IPS-11a (cell line): ENCODE data around the gene GPR4.

Experiments used
- H3K4me3 ChIP-seq: one replicate; pipeline ENCODE4 v1.5.1; 2013; ENCODE audit warnings: low read depth, low read length, control low read depth

GPR4 gene

DNA sequence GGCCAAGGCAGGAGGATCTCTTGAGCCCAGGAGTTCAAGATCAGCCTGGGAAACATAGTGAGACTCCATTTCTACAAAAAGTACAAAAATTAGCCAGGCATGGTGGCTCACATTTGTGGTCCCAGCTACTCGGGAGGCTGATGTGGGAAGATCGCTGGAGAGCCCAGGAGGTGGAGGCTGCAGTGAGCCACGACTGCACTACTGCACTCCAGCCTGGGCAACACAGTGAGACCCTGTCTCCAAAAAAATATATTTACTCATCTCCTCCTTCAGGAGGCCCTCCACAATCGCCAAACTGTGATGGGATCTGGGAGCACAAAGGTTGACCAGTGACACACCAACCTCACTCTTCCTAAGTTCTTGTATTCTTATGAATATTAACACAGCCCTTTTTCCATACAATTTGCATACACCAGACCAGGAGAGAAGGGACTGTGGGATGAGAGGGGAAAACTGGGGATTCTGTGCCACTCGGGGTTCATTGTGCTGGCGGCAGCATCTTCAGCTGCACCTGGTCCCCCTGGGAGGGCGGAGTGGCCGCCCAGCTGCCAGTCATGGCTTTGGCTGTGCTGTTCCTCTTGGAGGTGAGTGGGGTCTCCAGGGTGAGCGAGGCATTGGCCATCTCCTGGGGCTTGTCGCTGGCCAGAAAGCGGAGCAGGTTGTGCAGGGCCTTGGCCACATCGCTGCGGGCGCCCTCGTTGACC is 11.6 kb downstream of the GPR4 start:
- no peak overlapping the region for H3K4me3 ChIP-seq

DNA sequence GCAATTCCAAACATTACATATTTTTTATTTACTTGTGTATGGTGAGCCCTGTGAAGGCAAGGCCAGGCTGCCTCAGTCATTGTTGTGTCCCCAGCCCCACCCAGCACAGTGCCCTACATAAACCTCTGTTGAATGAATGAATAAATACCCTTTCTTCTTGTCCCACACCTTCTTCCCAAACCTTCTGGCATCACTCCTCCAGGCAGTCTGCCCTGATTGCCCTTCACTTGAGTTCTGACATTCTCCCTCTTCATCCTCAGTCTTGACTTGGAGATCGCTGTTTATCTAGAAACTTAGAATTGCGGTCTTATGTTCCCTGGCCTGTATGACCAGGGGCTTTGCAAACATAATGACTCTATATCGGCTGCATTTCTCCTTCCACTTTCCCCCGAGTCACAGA is 12.2 kb downstream of the GPR4 start:
- H3K4me3 ChIP-seq: no peak overlapping the region

DNA sequence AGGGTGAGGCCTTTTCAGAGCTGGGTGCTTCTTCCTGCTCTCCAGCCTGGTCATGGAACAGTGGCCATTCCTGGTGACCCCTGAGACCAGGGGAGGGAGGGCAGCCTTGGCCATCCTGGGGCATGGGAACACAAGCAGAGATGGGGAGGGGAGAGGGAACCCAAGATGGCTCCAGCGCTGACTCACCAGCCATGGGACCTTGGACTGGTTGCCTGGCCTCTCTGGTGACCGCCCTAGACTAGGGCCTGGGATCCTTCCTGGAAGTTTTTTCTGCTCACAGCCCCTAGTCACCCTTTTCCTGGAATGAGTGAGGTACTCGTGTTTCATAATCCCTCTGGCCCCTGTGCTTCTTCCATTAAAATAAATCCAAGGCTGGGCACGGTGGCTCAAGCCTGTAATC is 14.1 kb downstream of the GPR4 start:
- no peak overlapping the region for H3K4me3 ChIP-seq

DNA sequence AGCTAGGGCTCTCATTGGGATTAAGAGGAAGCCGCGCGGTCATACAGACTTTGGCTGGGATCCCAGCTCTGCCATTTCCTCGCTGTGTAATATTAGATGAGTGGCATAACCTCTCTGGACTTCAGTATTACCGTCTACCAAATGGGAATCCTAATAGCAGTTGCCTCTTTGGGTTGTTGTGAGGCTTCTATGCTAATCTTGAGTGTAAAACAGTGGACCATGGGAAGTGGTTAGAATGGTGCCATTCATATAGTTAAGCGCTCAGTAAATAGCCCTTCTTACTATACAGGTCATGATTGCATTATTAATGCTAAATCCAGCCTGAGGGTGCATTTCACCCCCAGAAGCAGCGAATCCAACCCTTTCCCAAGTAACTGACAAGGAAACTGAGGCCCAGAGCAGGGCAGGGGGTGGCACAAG is 16.8 kb downstream of the GPR4 start:
- H3K4me3 ChIP-seq: peak overlapping the region; percentile 89

DNA sequence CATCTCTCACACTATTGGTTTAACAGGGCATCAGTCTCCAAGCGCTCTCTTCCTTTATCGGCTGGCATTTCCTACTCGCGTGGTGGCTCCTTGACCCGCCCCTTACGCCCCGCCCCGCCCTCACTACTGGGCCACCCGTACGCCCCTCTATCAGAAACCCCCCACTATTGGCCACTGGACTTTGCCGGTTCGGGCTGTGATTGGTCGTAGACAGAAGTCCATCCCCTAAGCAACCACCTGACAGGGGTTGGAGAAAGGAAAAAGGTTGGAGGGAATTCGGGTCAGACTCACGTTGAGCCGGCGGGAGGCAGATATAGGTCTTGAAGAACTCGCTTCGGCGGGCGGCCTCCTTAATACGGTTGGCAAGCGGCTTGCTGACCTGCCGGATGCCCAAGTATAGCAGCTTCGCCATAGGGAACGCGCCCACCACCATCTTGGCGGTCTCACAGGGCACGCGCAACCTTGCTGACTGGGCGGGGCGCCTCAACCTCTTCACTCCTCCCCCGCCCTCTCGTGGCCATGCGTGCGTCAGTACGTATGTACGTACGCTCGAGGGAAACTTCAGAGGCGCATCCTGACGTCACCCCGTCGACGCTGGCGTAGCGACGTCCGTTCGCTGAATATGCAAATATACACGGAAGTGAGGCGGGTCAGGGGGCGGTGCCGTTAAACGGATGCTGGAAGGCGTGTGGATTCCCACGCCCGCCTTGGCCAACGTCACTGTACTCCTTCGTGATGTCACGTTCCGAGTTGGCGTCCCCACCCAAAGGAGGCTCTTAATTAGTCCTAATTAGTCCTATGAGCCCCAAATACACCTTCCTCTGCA is 17.5 kb downstream of the GPR4 start, which contains the start of gene OPA3:
TSS of gene OPA3 (minus strand) at position 471 of the 826 bp plus-strand sequence. CDS start at position 433, 38 bp downstream.
- H3K4me3 ChIP-seq: peak within 1 kb of the TSS; percentile 89

DNA sequence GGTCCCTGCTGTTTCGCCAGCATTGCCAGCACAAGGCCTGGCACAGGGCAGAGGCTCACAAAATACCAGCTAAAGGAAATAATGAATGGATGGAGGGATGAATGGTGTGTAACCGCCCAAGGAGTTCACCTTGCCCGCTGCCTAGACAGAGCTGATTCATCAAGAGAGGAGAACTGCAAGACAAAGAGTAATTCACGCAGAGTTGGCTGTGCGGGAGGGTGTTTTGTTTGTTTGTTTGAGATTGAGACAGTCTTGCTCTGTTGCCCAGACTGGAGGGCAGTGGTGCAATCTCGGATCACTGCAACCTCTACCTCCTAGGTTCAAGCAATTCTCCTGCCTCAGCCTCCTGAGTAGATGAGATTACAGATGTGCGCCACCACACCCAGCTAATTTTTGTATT is 20.4 kb downstream of the GPR4 start:
- no peak overlapping the region for H3K4me3 ChIP-seq

DNA sequence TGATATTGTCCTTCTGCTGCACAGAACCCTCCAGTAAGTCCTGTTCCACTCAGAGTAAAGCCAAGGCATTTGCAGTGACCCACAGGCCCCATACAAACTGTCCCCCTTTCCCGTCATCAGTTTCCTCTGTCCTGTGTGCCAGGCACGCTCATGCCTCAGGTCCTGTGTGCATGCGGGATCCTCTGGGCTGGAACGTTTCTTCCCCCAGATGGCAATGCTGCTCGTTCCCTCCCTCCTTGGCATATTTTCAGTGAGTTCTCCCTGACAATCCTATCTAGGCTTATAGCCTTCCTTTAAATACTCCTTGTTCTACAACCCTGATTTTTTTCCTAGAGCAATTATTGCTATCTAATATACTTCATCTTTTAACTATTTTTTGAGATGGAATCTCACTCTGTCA is 23.2 kb downstream of the GPR4 start:
- H3K4me3 ChIP-seq: no peak overlapping the region

DNA sequence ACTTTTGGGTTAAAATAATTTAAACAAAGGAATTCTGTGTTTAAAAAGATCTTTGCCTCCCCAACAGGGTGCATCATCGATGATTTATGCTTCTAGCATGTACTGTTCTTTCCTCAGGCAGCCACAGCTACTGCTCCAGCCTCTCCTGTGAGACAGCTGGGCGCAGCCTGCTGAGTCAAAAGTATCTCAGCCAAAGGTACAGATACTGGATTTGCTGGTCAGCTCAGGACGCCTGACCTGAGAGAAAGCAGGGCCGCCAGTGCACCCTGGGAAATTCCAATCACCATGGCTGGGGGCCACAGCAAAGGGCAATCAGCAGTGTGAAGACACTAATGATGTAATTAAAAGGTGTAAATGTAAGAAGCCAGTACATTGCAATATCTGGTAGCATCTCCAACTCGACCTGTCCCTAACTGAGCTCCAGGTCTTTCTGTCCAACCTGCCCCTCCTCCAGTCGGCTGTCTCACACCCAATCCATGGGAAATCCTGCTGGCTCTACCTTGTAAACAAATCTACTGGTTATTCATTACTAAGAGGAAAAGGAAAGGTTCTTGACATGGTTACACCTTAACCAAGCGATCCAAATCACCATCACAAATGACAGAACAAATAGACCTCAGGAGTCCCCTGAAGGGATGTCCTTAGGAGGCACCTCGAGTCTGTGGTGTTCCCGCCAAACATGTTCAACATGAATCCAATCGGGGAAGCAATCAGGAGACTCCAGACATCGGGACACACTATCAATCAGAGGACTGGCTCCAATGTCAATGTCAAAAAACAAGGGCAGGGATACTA is 24.7 kb downstream of the GPR4 start:
- H3K4me3 ChIP-seq: no peak overlapping the region

DNA sequence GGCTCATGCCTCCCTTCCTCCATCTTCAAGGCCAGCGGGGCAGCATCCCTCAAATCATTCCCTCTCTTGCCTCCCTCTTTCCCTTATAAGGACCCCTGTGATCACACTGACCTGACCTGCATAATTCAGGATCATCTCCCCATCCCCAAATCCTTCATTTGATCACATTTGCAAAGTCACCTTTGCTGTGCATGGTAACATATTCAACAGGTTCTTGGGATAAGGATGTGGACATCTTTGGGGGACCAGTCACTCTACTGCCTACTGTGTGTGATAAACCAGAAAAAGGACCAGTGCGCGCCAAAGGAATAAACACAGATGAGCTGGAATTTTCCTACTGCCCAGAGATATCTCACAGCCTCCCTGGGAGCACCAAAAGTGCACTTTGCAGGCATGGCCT is 25.3 kb downstream of the GPR4 start:
- H3K4me3 ChIP-seq: no peak overlapping the region

DNA sequence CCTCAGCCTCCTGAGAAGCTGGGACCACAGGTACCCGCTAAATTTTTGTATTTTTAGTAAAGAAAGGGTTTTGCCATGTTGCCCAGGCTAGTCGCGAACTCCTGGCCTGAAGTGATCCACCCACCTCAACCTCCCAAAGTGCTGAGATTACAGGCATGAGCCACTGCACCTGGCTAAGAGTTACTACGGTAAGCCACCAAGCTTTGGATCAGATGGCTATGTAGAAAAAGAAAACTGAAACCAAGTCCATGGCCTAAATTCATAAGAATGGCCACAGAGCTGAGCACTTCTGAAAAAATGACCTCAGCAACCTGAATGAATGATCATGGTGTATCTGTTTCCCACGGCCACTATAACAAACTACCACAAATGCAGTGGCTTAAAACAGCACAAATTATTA is 26.8 kb downstream of the GPR4 start:
- H3K4me3 ChIP-seq: no peak overlapping the region

DNA sequence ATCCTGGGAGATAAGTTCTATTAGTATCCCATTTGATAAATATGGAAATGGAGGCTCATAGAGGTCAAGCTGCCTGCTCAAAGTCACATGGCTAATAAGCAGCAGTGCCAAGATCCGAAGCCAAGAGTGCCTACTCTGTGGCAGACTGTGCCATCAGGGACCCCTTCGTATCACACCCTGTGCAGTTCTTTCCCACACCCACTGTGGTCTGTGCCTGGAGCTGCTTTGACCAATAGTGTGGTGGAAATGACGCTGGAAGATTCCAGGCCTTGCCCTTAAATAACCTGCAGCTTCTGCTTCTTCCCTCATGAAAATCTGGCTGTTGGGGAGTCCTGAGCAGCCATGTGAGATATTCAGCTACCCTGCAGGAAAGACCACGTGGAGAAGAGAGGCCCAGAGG is 27.5 kb downstream of the GPR4 start:
- H3K4me3 ChIP-seq: no peak overlapping the region

DNA sequence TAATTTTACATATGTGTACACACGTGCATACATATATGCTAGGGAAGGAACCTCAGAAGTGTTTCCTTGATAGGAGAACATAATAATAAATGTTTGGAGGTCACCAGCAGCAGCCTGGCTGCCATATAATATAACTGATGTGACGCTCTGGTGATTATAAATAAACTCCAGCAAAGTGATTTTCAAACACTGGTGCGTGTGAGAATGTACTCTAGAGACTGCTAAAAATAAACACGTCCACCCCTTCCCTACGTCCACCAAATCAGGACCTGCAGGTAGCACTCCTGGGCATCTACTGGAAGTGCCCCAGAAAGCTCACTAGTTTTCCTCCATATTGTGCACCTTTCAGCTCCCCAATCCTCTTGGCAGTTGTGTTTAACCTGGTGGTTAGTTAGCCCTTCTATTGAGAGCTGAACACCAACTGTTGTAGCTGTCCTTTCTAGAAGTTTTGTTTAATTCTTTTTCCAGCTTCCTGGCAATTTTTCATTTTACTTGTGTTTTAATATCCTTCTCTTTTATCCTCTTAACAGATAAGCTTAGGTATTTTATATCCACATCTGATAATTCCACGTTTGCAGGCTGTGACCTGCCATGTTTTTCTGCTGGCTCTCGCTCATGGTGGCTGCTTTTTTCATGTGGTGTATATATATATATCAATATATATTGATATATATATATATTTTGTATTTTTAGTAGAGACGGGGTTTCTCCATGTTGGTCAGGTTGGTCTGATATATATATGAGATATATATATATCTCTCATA is 30.4 kb downstream of the GPR4 start:
- H3K4me3 ChIP-seq: no peak overlapping the region

DNA sequence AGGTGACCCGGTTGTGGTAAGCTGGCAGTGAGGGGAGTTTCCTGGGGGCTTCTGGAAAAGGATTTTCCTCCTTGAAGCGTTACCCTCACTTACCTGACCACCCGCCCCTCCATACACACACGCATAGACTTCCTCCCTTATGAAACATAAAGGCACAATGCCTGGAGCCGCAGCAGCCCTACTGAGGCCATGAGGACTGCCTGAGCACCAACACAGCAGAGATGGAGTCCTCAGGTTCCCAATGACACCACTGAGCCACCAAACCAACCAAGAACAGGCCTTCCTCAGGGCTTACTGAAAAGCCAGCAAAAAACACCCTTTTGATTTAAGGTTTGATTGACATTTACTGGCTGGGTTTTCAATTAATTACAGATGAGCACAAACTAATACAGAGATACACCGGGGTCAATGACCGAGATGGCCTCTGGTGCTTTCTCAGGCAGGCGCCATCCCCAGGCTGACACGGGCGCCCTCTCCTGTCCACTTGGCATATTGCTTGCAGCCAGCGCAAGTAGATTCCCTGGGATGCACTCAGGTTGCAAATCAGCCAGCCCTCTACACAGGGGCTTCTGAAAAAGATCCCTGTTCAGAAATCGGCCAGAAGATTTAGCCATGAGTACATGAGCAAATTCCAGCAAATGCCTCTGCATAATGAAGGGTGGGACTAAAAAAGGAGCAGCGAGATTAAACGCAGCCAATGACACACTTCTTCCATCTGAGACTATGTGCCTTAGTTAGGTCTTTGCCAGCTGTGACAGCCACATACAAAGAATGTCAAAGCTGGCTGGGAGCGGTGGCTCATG is 32.2 kb downstream of the GPR4 start:
- no peak overlapping the region for H3K4me3 ChIP-seq

DNA sequence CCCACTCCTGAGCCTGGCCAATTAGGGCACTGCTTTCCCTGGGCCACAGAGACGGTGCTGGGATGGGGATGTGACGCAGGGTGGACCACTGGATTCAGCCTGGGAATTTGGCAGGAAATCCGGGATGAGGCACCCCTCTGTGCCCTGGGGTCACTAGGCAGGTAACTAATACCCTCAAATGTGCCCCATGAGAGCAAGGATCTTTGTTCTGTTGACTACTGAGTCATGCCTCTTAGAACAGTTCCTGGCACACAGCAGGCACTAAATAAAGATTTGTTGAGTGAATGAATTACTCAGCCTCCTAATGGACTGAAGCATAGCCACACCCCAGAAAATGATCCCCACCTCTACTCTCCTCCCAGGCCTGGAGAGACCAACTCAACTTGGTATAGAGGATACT is 33.3 kb downstream of the GPR4 start:
- no peak overlapping the region for H3K4me3 ChIP-seq

DNA sequence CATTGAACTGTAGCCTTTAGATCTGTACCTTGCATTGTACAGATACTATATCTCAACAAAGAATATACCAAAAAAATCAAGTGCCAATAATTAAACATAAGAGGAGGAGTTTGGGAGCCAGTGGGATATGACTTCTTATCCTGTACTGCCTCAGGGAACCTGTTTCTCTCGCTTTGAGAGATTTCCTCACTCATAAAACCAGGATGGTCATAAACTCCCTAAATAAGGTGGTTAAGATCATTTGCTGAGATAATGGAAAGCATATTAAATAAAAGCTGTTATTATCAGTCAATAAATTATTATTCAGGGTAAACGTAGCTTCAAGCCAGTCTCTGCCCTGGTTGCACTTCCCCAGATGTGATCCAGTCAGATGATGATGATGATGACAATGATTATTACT is 34.4 kb downstream of the GPR4 start:
- no peak overlapping the region for H3K4me3 ChIP-seq

DNA sequence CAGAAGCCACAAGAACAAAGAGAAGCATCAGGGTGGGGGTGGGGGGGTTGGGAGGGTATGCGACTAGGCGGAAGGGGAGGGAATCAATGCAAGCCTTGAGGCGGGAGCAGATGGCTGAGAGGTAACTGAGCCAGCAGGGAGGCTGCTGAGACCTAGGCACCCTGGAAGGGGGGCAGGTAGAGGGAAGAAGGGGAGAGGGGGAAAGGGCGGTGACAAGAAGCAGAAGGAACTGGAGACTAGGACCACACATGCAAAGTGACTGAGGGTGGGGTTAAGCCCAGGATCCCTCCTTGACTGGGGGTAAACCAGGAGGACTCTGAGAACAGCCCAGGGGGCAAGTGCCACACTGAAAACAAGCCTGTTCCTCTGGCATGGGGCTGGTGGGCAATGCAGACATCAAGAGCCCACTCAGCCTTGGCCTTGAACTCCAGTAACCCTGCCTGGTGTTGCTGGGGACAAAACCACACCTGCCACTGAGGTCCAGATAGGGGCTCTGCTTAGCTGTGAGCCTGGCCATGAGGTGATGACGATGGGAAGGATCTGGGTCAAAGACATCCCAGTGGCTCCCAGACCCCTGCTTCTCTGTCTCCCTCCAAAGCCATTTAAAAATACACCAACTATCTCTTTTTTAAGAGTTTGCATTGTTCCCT is 37.8 kb downstream of the GPR4 start:
- H3K4me3 ChIP-seq: no peak overlapping the region

DNA sequence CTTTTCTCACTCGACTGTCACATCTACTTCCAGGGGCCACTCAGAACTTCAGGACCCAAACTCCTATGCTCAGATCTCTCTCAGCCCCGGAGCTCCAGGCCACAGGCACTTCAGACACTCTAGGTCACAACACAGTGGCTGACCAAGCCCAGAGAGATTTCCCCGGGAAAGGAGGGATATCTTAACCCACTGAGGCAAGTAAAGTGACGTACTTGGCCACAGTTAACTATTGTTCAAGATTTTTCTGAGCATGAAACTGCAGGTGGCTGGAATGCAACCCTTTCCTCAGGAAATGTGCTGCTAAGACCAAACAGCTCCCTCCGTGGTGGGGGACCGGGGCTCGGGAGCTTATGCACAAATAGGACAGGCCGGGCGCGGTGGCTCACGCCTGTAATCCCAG is 41.3 kb downstream of the GPR4 start:
- no peak overlapping the region for H3K4me3 ChIP-seq

DNA sequence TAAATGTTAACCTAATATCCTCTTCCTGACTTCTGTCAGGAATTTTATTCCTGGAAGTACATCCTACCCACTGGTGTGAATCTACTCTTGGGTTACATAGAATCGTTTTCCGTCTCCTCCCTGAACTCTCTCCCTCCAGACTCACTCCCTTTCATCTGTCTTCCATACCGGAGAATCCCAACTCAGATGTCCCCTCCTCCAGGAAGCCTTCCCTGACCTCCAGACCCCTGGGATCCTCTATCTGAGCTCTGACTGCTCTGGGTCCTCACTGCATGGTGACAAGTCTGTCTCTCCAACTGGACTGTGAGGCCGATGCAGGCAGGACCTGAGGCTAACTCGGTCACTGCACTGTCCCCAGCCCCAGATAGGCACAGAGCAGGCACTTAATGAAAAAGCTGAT is 42.0 kb downstream of the GPR4 start:
- H3K4me3 ChIP-seq: no peak overlapping the region

DNA sequence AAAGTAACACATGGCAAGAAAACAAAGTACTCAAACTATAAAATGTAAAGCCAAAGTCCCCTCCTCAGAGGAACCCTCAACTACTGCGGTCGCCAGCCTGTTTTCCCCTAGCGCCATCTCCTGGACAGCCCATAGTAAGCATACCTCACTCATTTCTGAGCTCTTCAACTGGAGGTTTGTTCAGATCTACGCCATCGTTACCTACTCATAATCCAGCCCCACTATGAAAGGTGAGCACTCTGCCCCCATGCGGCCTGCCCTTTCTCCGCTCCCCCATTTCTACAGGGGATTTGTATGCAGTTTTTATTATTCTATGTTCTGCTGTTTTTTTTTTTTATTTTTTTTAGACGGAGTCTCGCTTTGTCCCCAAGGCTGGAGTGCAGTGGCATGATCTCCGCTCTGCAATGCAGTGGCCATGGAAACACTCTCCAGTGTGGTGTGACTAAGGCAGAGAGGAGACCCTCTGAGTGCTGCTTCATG is 43.6 kb downstream of the GPR4 start:
- H3K4me3 ChIP-seq: no peak overlapping the region
